Measurements from ENCODE around the gene CERT1.
"Not testable (repeated sequence)": the region's sequence is repeated elsewhere in the genome, so short reads cannot be mapped to it uniquely, and the experiment has no call there.

The CERT1 gene

GRCh38 chr5:75511435-75512382 is at the start of gene CERT1, which contains the start of gene POLK:
TSS of gene CERT1 (minus strand) at chr5:75511629. CDS start at chr5:75511207, 422 bp downstream.
TSS of gene POLK (plus strand) at chr5:75511891.
- DNase-seq = peak; percentile 97 to 99

GRCh38 chr5:75560655-75561054 is 49.2 kb upstream of the CERT1 start:
- not testable (repeated sequence) for DNase-seq

GRCh38 chr5:75558981-75559632 is 47.7 kb upstream of the CERT1 start:
- DNase-seq = peak; percentile 84 to 85

GRCh38 chr5:75558221-75558620 is 46.8 kb upstream of the CERT1 start:
- DNase-seq = peak in 1 of 2 donors; percentile 8

GRCh38 chr5:75553358-75553757 is 41.9 kb upstream of the CERT1 start:
- no peak for DNase-seq

- DNase-seq = no peak
These were observed 41.3 kb upstream of the CERT1 start for GRCh38 chr5:75552764-75553163.

- no peak for DNase-seq
These were observed 40.0 kb upstream of the CERT1 start for GRCh38 chr5:75551471-75551870.

GRCh38 chr5:75550597-75550996 is 39.2 kb upstream of the CERT1 start:
- no peak for DNase-seq

GRCh38 chr5:75547812-75548211 is 36.4 kb upstream of the CERT1 start:
- DNase-seq = no peak

GRCh38 chr5:75546830-75547229 is 35.4 kb upstream of the CERT1 start:
- DNase-seq = no peak

GRCh38 chr5:75545131-75545530 is 33.7 kb upstream of the CERT1 start:
- DNase-seq = no peak

- DNase-seq = peak; percentile 13 to 30
These were observed 26.8 kb upstream of the CERT1 start for GRCh38 chr5:75538211-75538610.

- no peak for DNase-seq
These were observed 25.4 kb upstream of the CERT1 start for GRCh38 chr5:75536694-75537360.

- DNase-seq = no peak
These were observed 24.7 kb upstream of the CERT1 start for GRCh38 chr5:75536147-75536546.

GRCh38 chr5:75534734-75535133 is 23.3 kb upstream of the CERT1 start:
- no peak for DNase-seq

GRCh38 chr5:75533716-75534115 is 22.3 kb upstream of the CERT1 start:
- DNase-seq = not testable (repeated sequence)

GRCh38 chr5:75532190-75532589 is 20.8 kb upstream of the CERT1 start:
- DNase-seq = no peak

GRCh38 chr5:75529185-75529584 is 17.8 kb upstream of the CERT1 start:
- DNase-seq = no peak

- DNase-seq = peak; percentile 44 to 45
These were observed 14.6 kb upstream of the CERT1 start for GRCh38 chr5:75526070-75526469.

GRCh38 chr5:75525344-75525743 is 13.9 kb upstream of the CERT1 start:
- DNase-seq = no peak

GRCh38 chr5:75524591-75524990 is 13.2 kb upstream of the CERT1 start:
- DNase-seq = no peak

- peak; percentile 27 to 47 for DNase-seq
These were observed 12.6 kb upstream of the CERT1 start for GRCh38 chr5:75524071-75524470.

- no peak for DNase-seq
These were observed 11.8 kb upstream of the CERT1 start for GRCh38 chr5:75523275-75523674.

All from inflammatory macrophage treated with lipopolysaccharide for 1 hour (primary cell).